GM18951 (cell line): Measurements from ENCODE around the gene KLHDC4.

ENCODE experiments used
- POLR2A ChIP-seq: IDR thresholded peaks from 4 replicates; pipeline ENCODE4 v1.6.1; 2011; ENCODE audit warnings: mild to moderate bottlenecking; ENCODE audit not compliant: insufficient read length, insufficient read depth; ENCODE audit errors: extremely low read depth
- in situ Hi-C: fragments of 300-500 bp; cut with MboI; formaldehyde crosslinking; loops from one replicate; pipeline ENCODE4 v1.12.0; 2022; ENCODE audit warnings: low sequenced_read_pairs, mixed read lengths, inconsistent platforms; ENCODE audit not compliant: unreplicated experiment

Gene KLHDC4

DNA sequence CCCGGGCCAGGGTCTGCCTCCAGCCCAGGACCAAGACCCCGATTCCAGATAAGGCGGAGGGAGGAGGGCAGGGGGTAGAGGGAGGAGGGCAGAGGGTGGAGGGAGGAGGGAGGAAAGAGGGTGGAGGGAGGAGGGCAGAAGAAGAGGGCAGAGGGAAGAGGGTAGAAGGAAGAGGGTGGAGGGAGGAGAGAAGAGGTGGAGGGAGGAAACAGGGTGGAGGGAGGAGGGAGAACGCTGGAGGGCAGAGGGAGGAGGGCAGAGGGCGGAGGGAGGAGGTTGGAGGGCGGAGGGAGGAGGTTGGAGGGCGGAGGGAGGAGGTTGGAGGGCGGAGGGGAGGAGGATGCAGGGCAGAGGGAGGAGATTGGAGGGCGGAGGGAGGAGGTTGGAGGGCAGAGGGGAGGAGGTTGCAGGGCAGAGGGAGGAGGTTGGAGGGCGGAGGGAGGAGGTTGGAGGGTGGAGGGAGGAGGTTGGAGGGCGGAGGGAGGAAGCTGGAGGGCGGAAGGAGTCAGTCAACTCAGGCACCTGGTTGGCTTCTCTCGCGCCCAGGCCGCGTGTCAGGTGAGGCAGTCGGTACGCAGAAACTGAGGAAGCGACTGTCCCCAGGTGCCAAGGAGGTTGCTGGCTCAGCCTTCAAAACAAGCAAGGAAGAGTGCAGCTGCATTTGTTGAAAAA is 65.2 kb downstream of the KLHDC4 start:
- in situ Hi-C loops: no loop called here
- TF ChIP-seq POLR2A: no peak

DNA sequence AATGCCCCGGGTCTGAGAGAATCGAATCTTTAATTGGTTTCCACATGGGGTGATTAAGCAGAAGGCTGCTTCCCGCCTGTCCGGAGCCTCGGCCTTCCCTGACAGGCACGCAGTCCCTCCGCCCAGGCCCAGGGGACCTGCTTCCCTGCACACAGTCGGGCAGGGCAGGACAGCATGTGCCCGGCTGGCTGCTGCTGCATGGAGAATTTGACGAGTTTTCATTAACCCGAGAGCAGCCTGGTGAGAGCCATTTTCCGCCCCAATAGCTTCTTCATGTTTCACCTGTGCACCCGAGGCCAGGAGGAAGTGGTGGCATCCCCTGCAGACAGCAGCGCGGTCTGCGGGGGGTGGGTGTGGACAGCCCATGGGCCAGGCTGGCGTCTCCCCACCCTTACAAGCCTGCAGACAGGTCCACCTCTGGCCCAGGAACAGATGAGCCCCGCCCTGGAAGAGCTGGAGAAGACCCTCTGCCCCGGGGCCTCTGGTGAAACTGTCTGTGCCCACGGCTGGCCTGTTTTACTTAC is 67.0 kb downstream of the KLHDC4 start:
- no peak for TF ChIP-seq POLR2A
- in situ Hi-C loops: no loop called here

DNA sequence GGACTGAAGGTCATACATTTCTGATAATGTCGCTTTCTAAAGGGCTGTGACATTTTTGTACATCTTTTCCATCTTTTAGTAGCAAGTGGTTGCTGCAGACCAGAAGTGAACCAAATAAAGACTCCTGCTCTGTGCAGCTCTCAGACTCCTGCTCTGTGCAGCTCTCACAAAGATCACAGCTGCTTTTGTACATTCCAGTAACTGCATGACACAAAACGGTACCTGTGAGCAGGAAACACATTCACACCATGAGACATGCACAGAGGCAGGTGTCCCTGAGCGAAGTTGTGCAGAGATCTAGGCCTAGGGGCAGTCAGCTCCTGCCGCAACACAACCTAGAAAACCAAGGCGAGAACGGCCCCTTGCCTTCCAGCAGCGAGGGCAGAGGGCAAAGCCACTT is 67.5 kb downstream of the KLHDC4 start:
- TF ChIP-seq POLR2A: no peak
- in situ Hi-C loops: no loop called here

DNA sequence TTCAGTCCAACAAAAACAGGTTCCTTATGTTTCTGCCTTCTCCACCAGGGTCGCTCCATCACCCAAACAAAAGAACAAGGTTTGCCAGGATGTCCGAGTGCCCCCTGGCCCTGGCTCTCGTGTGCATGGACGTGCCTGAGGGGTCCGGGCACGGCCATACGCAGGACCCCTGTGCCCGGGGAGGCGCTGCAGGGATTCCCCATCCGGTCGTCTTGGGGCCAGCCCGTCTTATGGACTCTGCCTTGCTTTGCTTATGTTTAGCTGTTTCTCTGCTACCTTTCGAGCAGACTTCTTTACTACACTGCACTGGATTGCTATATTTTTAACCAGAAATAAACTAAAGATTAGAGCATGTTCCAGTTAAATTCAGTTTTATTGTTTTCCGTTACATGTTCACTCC is 68.0 kb downstream of the KLHDC4 start:
- in situ Hi-C loops: no loop called here
- TF ChIP-seq POLR2A: no peak

DNA sequence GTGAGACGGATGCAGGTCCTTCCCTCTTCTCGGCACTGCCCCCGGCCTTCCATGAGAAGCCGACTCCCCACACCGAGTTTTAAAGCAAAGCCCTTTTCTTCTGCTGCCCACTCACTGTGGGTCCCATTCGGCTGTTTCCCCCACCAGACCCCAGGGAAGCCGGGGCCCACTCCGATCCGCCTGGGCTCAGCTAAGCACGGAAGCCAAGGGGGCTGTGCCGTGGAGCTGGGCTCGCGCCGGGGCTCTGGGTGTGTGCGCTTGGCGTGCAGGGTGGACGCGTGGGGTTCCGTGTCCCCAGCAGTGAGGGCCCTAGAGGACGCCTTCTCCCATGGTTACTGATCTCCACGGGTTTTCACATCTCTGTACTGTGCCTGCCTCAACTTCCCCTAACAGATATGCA is 68.5 kb downstream of the KLHDC4 start:
- in situ Hi-C loops: no loop called here

DNA sequence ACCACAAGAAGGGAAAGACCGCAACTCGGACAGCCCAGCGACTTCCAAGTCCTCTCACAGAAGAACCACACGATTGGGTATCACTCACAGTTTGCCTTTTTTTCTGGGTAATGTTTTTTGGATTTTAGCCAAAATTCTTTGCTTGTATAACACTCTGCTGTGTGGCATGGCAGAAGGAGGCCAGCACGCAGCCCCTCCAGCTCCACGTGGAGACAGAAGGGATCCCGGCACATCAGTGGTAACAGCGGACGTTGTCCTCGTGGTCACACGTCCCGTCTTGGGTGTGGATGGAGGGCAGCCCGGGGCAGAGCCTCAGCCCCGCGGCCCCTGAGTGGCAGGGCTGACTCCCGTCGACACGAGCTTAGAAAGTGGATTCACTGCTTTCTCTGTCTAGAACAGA is 69.1 kb downstream of the KLHDC4 start:
- in situ Hi-C loops: no loop called here
- TF ChIP-seq POLR2A: no peak

More for the DNA sequence above, 68.5 kb downstream of the KLHDC4 start:
- no peak for TF ChIP-seq POLR2A

DNA sequence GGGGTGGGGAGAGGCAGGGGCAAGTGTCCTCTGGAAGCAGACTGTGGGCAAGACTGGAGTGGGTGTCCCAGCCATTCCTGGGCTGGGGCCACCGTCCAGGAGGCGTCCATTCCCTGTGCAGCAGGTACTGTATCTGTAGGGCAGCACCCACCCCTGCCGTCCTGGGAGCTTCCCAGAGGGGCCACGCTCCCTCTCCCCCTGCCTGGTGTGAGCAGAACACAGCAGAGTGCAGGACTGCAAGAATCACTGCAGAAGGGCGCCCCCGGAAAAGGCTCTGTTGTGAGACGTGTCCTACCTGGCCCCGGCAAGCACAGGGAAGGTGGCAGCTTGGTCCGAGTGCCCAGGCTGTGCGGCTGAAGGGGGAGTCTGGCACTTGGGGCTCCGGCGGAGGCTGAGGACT is 70.3 kb downstream of the KLHDC4 start:
- in situ Hi-C loops: no loop called here
- TF ChIP-seq POLR2A: no peak

DNA sequence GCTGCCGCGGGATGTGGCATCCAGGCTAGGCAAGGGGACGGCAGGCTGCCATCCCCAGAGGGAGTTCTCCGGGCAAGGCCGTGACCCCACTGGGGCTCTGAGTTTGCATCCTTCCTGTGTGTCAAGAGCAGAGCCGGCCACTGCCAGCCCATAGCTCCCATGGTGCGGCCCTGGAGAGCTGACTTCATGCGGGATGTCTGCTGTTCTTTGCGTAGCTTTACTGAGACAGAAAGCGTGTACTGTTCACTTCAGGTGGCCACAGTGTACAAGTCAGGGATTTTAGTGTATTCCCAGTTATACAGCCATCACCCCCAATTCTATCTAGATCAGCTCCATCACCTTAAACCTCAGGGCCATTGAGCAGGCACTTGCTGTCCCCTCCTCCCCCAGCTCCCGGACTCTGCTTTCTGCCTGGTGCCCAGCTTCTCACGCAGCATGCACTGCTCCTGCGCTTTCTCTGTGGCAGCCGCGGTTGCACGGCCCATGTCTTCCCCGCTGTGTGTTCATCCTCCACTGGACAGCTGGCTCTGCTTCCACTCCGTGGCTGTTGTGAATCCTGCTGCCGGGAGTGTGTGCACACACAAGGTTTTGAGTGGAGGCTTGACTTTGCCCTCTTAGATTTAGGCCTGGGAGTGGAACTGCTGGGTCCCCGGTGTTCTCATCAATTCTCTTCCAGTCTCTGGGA is 71.2 kb downstream of the KLHDC4 start:
- TF ChIP-seq POLR2A: no peak
- in situ Hi-C loops: no loop called here

DNA sequence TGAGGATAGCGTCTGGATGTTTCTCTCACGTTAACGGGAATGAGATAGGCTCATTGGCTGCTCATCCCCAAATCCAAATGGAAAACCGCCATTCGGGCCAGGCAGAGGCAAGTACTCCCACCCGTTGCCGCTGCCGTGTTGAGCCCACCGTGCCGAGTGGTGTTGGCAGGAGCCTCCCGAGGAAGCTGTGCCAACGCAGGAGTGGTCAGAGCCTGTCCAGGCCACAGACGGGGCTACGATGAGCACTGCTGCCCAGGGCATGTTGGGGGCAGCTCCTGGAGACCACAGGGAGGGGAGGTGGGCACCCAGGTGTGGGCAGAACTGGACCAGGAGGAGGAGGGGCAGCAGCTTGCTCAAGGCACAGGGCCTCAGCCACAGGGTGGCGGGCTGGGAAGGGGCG is 72.0 kb downstream of the KLHDC4 start:
- TF ChIP-seq POLR2A: no peak

DNA sequence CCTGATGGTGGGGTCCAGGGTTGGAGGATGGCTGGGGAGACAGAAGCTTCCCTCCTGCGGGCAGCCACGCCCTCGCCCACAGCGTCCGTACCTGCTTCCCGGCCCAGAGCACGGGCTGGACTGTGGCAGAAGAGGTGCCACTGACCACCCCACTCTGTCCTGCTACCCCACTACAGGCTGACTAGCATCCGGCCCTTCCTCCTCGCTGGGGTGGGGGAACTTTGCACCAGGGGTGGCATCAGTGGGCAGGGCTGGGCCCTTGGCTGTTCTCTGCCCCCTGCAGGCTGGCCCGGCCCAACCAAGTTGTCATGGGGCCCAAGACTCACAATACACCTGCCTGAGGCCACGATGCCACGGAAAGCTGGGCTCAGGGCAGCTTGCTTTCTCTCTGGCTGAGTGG is 73.0 kb downstream of the KLHDC4 start:
- no peak for TF ChIP-seq POLR2A
- in situ Hi-C loops: no loop called here

More for the DNA sequence above, 72.0 kb downstream of the KLHDC4 start:
- in situ Hi-C loops: no loop called here

DNA sequence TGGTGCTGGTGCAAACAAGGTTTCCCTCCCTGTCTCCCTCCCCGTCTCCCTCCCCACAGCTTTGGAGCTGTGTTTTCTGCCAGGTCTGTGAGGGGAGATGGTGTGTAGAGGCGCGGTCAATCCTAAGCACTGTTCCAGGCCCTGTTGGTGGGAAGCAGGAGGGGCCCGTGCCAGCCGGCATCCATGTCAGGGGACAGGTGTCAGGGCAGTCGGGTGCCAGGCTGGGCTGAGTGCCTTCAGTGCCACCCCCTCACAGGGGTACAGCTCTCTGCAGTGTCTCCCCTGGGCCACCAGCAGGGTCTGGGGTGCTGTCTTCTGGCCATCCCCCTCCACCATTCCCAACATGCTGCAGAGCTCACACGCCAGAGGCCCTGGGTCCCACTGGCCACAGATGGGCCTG is 73.6 kb downstream of the KLHDC4 start:
- TF ChIP-seq POLR2A: no peak
- in situ Hi-C loops: no loop called here

DNA sequence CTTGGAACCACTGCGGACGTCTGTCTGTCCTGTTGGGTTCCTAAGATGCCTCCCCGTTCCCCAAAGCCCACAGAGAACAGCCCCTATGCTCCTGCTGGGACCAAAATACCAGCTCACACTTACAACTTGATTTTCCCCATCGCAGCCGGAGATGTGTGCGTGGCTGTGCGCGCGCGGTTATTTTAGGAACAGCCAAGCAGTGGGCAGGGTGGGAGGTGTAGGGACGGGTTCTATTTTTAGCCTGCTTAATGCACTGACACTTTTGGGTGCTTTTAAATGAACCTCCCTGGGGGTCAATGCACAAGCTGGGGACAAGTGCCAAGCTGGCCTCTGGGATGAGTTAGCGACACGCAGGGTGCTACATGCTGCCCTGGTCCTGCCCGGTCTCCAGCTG is 74.1 kb downstream of the KLHDC4 start:
- TF ChIP-seq POLR2A: no peak
- in situ Hi-C loops: no loop called here

DNA sequence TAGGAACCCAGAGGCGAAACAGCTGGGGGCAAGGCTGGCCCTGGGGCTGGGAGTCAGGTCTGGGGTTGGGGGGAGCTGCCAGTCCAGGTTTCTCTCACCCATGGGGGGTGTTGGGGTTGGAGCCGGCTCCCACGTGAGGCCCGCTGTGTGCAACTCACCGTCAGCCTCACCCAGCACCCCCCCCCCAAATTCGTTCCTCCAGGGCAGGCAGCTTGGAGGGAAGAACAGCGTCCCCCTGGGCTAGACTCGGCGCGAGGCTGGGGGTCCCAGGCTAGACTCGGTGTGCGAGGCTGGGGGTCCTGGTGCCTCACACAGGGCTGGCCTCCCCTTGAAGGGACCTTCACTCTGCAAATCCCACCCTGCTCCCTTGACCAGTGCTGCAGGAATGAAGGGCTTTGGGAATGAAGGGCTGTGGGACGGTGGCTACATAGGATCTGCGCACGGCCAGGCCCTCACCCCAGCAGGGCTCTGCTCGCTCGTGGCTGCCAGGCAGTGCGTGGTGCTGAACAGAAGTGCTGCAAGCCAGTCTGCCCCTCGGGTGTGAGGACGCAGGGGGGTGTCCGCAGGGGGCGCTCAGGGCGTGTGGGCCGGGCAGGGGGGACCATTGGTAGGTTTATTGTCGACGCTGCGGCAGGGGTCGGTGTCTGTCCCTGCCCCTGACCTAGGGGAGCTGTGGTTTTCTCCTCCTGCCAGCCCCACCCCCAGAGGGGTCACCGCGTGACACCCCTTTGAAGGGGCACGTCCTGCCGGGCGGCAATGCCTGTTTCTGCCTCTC is 74.7 kb downstream of the KLHDC4 start:
- no peak for TF ChIP-seq POLR2A
- in situ Hi-C loops: no loop called here

DNA sequence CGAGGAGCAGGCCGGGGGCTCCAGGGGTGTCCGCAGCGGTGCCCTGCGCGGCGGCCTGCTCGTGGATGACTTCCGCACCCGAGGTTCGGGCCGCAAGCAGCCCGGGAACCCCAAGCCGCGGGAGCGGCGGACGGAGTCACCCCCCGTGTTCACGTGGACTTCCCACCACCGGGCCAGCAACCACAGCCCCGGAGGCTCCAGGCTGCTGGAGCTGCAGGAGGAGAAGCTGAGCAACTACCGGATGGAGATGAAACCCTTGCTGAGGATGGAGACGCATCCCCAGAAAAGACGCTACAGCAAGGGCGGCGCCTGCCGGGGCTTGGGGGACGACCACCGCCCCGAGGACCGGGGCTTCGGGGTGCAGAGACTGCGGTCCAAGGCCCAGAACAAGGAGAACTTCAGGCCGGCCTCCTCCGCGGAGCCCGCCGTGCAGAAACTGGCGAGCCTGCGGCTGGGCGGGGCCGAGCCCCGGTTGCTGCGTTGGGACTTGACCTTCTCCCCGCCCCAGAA is 75.8 kb downstream of the KLHDC4 start:
- TF ChIP-seq POLR2A: no peak
- in situ Hi-C loops: no loop called here
